GM10847 (cell line): Measurements from ENCODE around the gene ITPR1.

Experiments
- POLR2A ChIP-seq: IDR thresholded peaks from 2 replicates; pipeline ENCODE4 v1.6.1; 2011; ENCODE audit not compliant: insufficient read length; ENCODE audit errors: extremely low read depth

ITPR1 gene

GRCh38 chr3:4474683-4475490 is 18.3 kb upstream of the ITPR1 start:
- no peak for TF ChIP-seq POLR2A

- TF ChIP-seq POLR2A: no peak
These were observed 17.3 kb upstream of the ITPR1 start for GRCh38 chr3:4475804-4476203.

- TF ChIP-seq POLR2A: no peak
These were observed 16.7 kb upstream of the ITPR1 start for GRCh38 chr3:4476496-4476895.

- TF ChIP-seq POLR2A: no peak
These were observed 14.9 kb upstream of the ITPR1 start for GRCh38 chr3:4478261-4478660.

- TF ChIP-seq POLR2A: no peak
These were observed 1.3 kb upstream of the ITPR1 start for GRCh38 chr3:4491855-4492207.

GRCh38 chr3:4492208-4493013 is 737 bp upstream of the ITPR1 start:
- TF ChIP-seq POLR2A: no peak

- TF ChIP-seq POLR2A: no peak
These were observed 1.1 kb downstream of the ITPR1 start for GRCh38 chr3:4493941-4494894.

- no peak for TF ChIP-seq POLR2A
These were observed 1.7 kb downstream of the ITPR1 start for GRCh38 chr3:4494895-4495264.

GRCh38 chr3:4495294-4496086 is 2.3 kb downstream of the ITPR1 start:
- no peak for TF ChIP-seq POLR2A

- no peak for TF ChIP-seq POLR2A
These were observed 2.9 kb downstream of the ITPR1 start for GRCh38 chr3:4496087-4496452.

- TF ChIP-seq POLR2A: no peak
These were observed 4.0 kb downstream of the ITPR1 start for GRCh38 chr3:4497005-4497692.

GRCh38 chr3:4497843-4498324 is 4.7 kb downstream of the ITPR1 start:
- TF ChIP-seq POLR2A: no peak

- TF ChIP-seq POLR2A: no peak
These were observed 5.3 kb downstream of the ITPR1 start for GRCh38 chr3:4498446-4498845.

GRCh38 chr3:4501437-4501836 is 8.3 kb downstream of the ITPR1 start:
- TF ChIP-seq POLR2A: no peak

- no peak for TF ChIP-seq POLR2A
These were observed 8.8 kb downstream of the ITPR1 start for GRCh38 chr3:4501927-4502326.
